Cardiac fibroblast (primary cell): ENCODE results near the gene PPIA.
"Not testable (repeated sequence)": the region's sequence is repeated elsewhere in the genome, so short reads cannot be mapped to it uniquely, and the experiment has no call there.

ENCODE experiments used
- DNase-seq, 2 donors: peaks; one replicate each; pipeline versions ENCODE4 v3.0.0 to v3.0.0-alpha.2; 2010; ENCODE audit warnings: low read depth in 2 of 2
- H3K4me3 ChIP-seq, 2 donors: replicated peaks in 1 of 2; 1 replicate in 1 of 2; 2 replicates in 1 of 2; pipeline ENCODE4 v1.5.1; 2011; ENCODE audit warnings: low read depth in 2 of 2, low read length in 2 of 2, mild to moderate bottlenecking in 2 of 2, moderate library complexity in 1 of 2
- TF ChIP-seq, protein P1 (sequence below): IDR thresholded peaks from one replicate; pipeline ENCODE4 v1.5.1; 2011; ENCODE audit warnings: low read depth, mild to moderate bottlenecking, low read length, inconsistent platforms

Gene PPIA

DNA sequence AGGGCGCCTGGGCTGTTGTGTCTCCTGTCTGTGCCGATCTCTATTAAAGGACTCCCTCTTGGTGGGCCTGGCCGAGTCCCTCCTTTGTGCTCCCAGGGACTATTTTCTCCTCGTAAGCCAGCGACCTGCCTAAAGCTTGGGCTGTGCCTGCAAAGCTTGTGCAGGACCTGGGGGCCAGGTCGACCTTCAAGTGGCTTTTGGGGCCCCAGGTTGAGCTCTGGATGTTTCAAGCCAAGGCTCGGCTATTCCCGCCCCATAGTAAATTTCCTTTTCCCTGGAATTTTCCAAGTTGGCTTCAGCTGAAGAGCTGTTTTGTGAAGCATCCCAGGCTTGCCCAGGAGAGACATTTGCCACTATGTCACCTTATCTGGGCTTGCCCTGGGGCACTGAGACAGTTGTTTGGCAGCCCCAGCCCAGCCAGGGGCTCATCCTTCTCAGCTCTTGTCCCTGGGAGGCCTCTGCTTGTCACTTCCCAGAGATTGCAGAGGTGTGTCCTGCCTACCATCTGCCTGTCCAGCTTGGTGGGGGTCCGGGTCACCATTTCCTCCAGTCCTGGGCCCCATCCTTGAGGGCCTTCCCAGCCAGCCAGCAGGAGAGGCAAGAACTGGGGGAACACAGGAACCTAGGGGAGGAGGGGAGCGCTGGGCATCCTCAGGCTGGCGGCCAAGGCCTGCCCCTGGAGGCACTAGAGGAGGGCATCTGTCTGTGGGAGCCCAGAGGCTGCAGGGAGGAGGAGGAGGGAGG, 27.7 kb upstream of the PPIA start:
- no peak for DNase-seq
- TF ChIP-seq, protein P1, sequence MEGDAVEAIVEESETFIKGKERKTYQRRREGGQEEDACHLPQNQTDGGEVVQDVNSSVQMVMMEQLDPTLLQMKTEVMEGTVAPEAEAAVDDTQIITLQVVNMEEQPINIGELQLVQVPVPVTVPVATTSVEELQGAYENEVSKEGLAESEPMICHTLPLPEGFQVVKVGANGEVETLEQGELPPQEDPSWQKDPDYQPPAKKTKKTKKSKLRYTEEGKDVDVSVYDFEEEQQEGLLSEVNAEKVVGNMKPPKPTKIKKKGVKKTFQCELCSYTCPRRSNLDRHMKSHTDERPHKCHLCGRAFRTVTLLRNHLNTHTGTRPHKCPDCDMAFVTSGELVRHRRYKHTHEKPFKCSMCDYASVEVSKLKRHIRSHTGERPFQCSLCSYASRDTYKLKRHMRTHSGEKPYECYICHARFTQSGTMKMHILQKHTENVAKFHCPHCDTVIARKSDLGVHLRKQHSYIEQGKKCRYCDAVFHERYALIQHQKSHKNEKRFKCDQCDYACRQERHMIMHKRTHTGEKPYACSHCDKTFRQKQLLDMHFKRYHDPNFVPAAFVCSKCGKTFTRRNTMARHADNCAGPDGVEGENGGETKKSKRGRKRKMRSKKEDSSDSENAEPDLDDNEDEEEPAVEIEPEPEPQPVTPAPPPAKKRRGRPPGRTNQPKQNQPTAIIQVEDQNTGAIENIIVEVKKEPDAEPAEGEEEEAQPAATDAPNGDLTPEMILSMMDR: no peak
- H3K4me3 ChIP-seq: no peak overlapping the region

DNA sequence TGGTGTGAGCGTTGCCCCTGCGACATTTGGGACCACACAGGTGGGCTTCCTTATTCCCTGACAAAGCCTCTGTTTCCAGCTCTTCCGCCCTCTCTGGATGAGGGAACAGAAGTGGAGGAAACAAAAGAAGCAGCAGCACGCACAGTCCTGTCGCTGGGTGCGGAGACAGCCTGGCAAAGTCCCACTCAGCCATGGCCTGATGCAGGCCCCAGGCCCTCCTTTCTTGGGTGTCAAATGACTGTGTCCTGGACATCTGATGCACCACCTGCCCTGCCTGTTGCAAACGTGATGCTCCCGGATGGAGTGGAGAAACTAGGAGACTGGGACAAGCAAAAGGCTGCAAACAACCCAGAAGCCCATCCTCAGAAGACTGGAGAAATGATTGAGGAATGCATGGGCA, 27.1 kb upstream of the PPIA start:
- no peak overlapping the region for H3K4me3 ChIP-seq
- no peak for DNase-seq
- TF ChIP-seq, protein P1: no peak

DNA sequence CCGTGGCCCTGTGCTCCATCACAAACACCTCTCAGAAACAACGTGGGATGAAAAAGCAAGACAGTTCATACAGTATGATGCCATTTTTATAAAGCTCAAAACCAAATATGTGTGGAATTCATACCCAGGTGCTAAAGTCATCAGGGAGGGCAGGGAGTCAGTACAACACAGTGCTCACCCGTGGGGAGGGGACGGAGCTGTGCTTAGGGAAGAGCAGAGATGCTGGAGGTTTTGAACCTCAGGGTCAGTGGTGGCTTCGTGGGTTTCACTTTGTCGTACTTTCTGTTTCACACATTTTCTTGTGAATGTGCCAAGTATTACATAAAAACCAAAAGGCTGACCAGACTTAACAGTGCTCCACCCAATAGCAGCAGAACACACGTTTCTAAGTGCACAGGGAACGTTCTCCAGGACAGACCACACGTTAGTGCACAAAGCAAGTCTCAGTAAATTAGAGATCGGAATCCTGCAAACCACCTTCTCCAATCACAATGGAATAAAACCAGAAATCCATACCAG, 26.6 kb upstream of the PPIA start:
- peak; percentile 60 to 66 for DNase-seq
- TF ChIP-seq, protein P1: no peak
- no peak overlapping the region for H3K4me3 ChIP-seq

DNA sequence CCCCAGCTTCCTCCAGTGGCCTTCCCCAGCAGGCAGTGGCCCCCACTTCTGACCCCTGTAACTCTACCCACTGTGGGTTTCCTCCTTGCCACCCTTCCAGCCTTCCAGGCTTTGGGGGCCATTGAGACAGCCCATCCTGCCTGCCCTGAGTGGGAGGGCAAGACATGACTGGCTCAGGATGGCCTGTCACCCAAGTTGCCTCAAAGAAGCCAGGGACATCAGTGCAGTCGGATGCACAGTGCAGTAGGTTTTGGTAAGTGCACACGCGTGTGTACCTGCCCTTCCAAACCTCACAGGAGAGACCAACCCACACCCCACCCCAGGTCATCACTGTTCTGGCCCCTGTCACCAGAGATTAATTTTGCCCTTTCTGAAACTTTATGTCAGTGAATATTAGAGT, 25.1 kb upstream of the PPIA start:
- DNase-seq: no peak
- H3K4me3 ChIP-seq: no peak overlapping the region
- TF ChIP-seq, protein P1: no peak

DNA sequence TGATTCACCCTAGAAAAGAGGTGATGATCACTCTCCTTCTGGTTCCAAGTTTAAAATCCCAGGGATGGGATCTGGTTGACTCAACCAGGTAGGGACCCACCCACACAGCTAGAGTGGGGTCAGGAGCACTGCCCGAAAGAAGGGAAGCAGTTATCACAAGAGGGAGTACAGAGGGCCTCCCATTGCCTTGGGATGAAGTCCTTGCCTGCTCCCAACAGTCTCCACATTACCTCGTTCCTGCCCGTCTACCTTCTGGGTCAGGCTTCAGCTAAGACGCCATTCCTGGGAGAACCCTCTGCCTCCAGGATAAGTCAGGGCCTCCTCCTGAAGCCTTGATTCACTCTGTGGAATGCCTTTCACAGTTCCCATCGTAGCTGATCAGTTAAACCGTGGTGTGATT, 24.0 kb upstream of the PPIA start:
- no peak overlapping the region for H3K4me3 ChIP-seq
- no peak for DNase-seq
- TF ChIP-seq, protein P1: no peak

DNA sequence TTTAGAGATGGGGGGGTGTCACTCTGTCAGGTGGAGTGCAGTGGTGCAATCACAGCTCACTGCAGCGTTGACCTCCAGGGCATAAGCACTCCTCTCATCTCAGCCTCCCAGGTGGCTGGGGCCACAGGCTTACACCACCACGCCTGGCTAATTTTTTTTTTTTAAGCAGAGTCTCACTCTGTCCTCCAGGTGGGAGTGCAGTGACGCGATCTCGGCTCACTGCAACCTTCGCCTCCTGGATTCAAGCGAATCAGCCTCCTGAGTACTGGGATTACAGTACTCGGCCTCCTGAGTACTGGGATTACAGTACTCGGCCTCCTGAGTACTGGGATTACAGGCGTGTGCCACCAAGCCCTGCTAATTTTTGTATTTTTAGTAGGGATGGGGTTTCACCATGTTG, 23.6 kb upstream of the PPIA start:
- H3K4me3 ChIP-seq: no peak overlapping the region
- TF ChIP-seq, protein P1: no peak
- no peak for DNase-seq

DNA sequence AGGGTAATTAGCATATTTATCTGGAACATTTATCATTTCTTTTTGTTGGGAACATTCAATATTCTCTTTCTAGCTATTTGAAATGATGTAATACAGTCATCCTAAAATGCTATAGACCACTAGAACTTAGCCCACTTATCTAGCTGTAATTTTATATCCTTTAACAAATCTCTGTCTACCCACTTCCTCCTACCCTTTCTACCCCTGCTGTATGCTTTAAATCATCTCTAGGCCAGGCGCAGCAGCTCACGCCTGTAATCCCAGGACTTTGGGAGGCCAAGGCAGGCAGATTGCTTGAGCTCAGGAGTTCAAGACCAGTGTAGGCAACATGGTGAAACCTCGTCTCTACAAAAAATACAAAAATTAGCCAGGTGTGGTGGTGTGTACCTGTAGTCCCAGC, 22.0 kb upstream of the PPIA start:
- not testable (repeated sequence) for H3K4me3 ChIP-seq

More for the DNA sequence above, 22.0 kb upstream of the PPIA start:
- DNase-seq: not testable (repeated sequence)
